Frontal cortex (tissue), 4 donors: ENCODE data around the gene DNAJC19. TPM values are rescaled to one million over a fixed set of nuclear protein-coding genes. Genes with fewer than 3 reads are reported as not detected.

Experiments
- DNase-seq, 2 donors: peaks; one replicate each; pipeline ENCODE4 v3.0.0; 2012; ENCODE audit warnings: low spot score in 2 of 2
- FAIRE-seq: peaks from 2 replicates; lab custom pipeline; 2012; peaks lifted over from hg19 to GRCh38; lab: Jason Lieb, UNC
- total RNA-seq: library from RNA; depleted of rRNA; stranded (reverse); fragments of >200 nt; gene quantifications from one replicate; pipeline ENCODE4 v1.2.3, GENCODE V29; 2014
- donor health status: control.
- donor health status: control.
- donor health status: control.

DNAJC19 gene
- total RNA-seq, 1 donor from 2014 or later: 39.9 TPM

GRCh38 chr3:180970931-180971330 is 18.6 kb downstream of the DNAJC19 start:
- FAIRE-seq: no peak
- no peak for DNase-seq

GRCh38 chr3:180962530-180962929 is 27.0 kb downstream of the DNAJC19 start:
- no peak for FAIRE-seq

GRCh38 chr3:180961552-180961951 is 28.0 kb downstream of the DNAJC19 start:
- FAIRE-seq: no peak
- no peak for DNase-seq

More at GRCh38 chr3:180962530-180962929, 27.0 kb downstream of the DNAJC19 start:
- no peak for DNase-seq

- no peak for DNase-seq
- no peak for FAIRE-seq
These were observed 28.4 kb downstream of the DNAJC19 start for GRCh38 chr3:180961087-180961486.

GRCh38 chr3:180959691-180960090 is 29.8 kb downstream of the DNAJC19 start:
- DNase-seq (no peak), FAIRE-seq (no peak)

- FAIRE-seq: no peak
- no peak for DNase-seq
These were observed 41.7 kb downstream of the DNAJC19 start for GRCh38 chr3:180947761-180948390.

- DNase-seq: no peak
- FAIRE-seq: no peak
These were observed 48.7 kb downstream of the DNAJC19 start for GRCh38 chr3:180940826-180941225.

- FAIRE-seq (no peak), DNase-seq (no peak)
These were observed 54.9 kb downstream of the DNAJC19 start for GRCh38 chr3:180934638-180935037.

Other genes starting within 250 kb of the DNAJC19 start
- gene FXR1, start 77.1 kb downstream of the DNAJC19 start, total RNA-seq: 142 TPM